K562 (cell line): ENCODE measurements around the gene CHRM1. TPM values are rescaled to one million over a fixed set of nuclear protein-coding genes. Genes with fewer than 3 reads are reported as not detected.
A peak's percentile ranks its signal among the peaks of the same experiment; 100 is the strongest.

Experiments used
- ARID1B ChIP-seq: fragments of 450-650 bp; IDR thresholded peaks from 2 replicates; pipeline ENCODE4 v1.6.1; 2016; ENCODE audit warnings: antibody characterized with exemption, mild to moderate bottlenecking, inconsistent platforms
- EZH2 ChIP-seq: IDR thresholded peaks from 2 replicates; pipeline ENCODE4 v1.6.1; 2012; ENCODE audit warnings: low read depth, mild to moderate bottlenecking, inconsistent platforms, low read length, borderline replicate concordance
- KLF1 ChIP-seq: fragments of 450-650 bp; IDR thresholded peaks from 2 replicates; pipeline ENCODE4 v1.6.1; 2016; ENCODE audit warnings: missing genetic modification characterization, missing compliant biosample characterization
- MLLT1 ChIP-seq, 2 experiments: fragments of 450-650 bp; IDR thresholded peaks; 2 replicates each; pipeline ENCODE4 v1.6.1; 2016
- NFE2 ChIP-seq: IDR thresholded peaks from 2 replicates; pipeline ENCODE4 v1.6.1; 2014; ENCODE audit warnings: antibody characterized with exemption, low read depth
- POU5F1 ChIP-seq: fragments of 150-350 bp; IDR thresholded peaks from 2 replicates; pipeline ENCODE4 v1.6.1; 2014; ENCODE audit warnings: borderline replicate concordance, low read length, low read depth, mild to moderate bottlenecking; ENCODE audit not compliant: partially characterized antibody
- RB1 ChIP-seq: fragments of 450-650 bp; IDR thresholded peaks from 2 replicates; pipeline ENCODE4 v1.6.1; 2017; ENCODE audit warnings: low read depth, mild to moderate bottlenecking
- THRB ChIP-seq: fragments of 450-650 bp; formaldehyde crosslinking; conservative IDR thresholded peaks from 2 replicates; pipeline ENCODE4 v1.4.0; 2022; ENCODE audit warnings: mild to moderate bottlenecking, missing genetic modification characterization
- TOE1 ChIP-seq, 2 experiments: fragments of 450-650 bp in 1 of 2; sonication (generic) in 1 of 2; formaldehyde crosslinking in 1 of 2; IDR thresholded peaks; 2 replicates each; pipeline versions ENCODE4 v1.7.1 to v1.8.0; 2016 to 2022; ENCODE audit warnings: borderline replicate concordance in 2 of 2, mild to moderate bottlenecking in 2 of 2, antibody characterized with exemption in 1 of 2, inconsistent platforms in 1 of 2, low read depth in 1 of 2, missing genetic modification reagents in 1 of 2, moderate library complexity in 1 of 2
- XRCC3 ChIP-seq: fragments of 450-650 bp; IDR thresholded peaks from 2 replicates; pipeline ENCODE4 v1.6.1; 2017; ENCODE audit warnings: mild to moderate bottlenecking, moderate library complexity
- ZBTB26 ChIP-seq: fragments of 450-650 bp; formaldehyde crosslinking; IDR thresholded peaks from 2 replicates; pipeline ENCODE4 v1.4.0; 2022; ENCODE audit warnings: missing genetic modification characterization
- ZBTB33 ChIP-seq: sonication (generic); formaldehyde crosslinking; IDR thresholded peaks from 2 replicates; pipeline ENCODE4 v1.8.1; 2023; ENCODE audit warnings: mild to moderate bottlenecking, missing genetic modification reagents
- ZNF3 ChIP-seq: fragments of 250-450 bp; sonication (Bioruptor Pico); IDR thresholded peaks from 2 replicates; pipeline ENCODE4 v1.5.0; 2021; ENCODE audit warnings: mild to moderate bottlenecking, moderate library complexity
- ZNF609 ChIP-seq: sonication (generic); formaldehyde crosslinking; IDR thresholded peaks from 2 replicates; pipeline ENCODE4 v1.8.1; 2023; ENCODE audit warnings: missing genetic modification reagents, mild to moderate bottlenecking, borderline replicate concordance
- ZNF717 ChIP-seq: fragments of 250-450 bp; sonication (Bioruptor Pico); IDR thresholded peaks from 2 replicates; pipeline ENCODE4 v1.5.0; 2021
- polyA plus RNA-seq, 8 experiments: library from polyadenylated mRNA; depleted of rRNA in 4 of 8; stranded (reverse) in 5 of 8; unstranded in 3 of 8; fragments of >200 nt; fragmentation: Nextera tagmentation in 2 of 8; fragmentation: Illumina TruSeq in 1 of 8; extraction: Ambion mirVana in 2 of 8; extraction: Trizol in 1 of 8; gene quantifications; 2 replicates each; pipeline versions ENCODE4 v1.2.1 to v1.2.3, GENCODE V29; 2011 to 2014; ENCODE audit warnings: inconsistent platforms in 1 of 8, missing spikeins in 1 of 8
- total RNA-seq, 7 experiments: library from RNA; depleted of rRNA in 6 of 7; stranded (reverse); fragments of >200 nt in 6 of 7; fragmentation: Illumina TruSeq in 2 of 7; extraction: Trizol in 2 of 7; gene quantifications; 2 replicates each; pipeline versions ENCODE4 v1.2.1 to v1.2.3, GENCODE V29; 2011 to 2021; ENCODE audit warnings: low replicate concordance in 1 of 7

CHRM1 gene
- total and polyA plus RNA-seq, 9 of the 15 experiments (the other 6 are each of a cell fraction or from before 2014, with no cell fraction given): not detected

- TF ChIP-seq POU5F1: no peak
- no peak for TF ChIP-seq ZNF717 (CRISPR knock-in tag)
- TF ChIP-seq XRCC3: no peak
- TF ChIP-seq ZNF609: no peak
- TF ChIP-seq NFE2: no peak; the same call in 1 of the 2 replicates
- peak; percentile 95 to 97 for TF ChIP-seq MLLT1 (IDR thresholded peaks at IDR 0.05)
- TF ChIP-seq ZBTB26 (CRISPR knock-in tag): 0 out of 2 replicates have a peak, but pooled peaks have one; percentile 47
- no peak for TF ChIP-seq EZH2
- no peak for TF ChIP-seq ZNF3
- TF ChIP-seq ZBTB33 (CRISPR knock-in tag): no peak
- peak; percentile 75 for TF ChIP-seq KLF1 (tag)
- peak; percentile 11; the same call in 1 of the 2 replicates for TF ChIP-seq ARID1B
- TF ChIP-seq RB1: peak; percentile 81
- no peak; the same call in 1 of the 2 replicates for TF ChIP-seq TOE1 (IDR thresholded peaks at IDR 0.05; ENCODE audit: borderline replicate concordance)
- TF ChIP-seq TOE1 (CRISPR knock-in tag; IDR thresholded peaks at IDR 0.05; ENCODE audit: borderline replicate concordance, low read depth): peak; percentile 81; the same call in 1 of the 2 replicates
- 0 out of 2 replicates have a peak, but pooled peaks have one; percentile 55 for TF ChIP-seq THRB
Measured at GRCh38 chr11:62880803-62881578, 40.2 kb downstream of the CHRM1 start, which contains the start of gene SLC3A2 (continued).
